Activated gamma-delta T cell treated with anti-CD3 and anti-CD28 coated beads, Interleukin-2, amount 50 U/mL, for 16 hours (primary cell): Measurements from ENCODE around the gene CBFA2T2.
"Not testable (repeated sequence)": the region's sequence is repeated elsewhere in the genome, so short reads cannot be mapped to it uniquely, and the experiment has no call there.

ENCODE experiments used
- DNase-seq: peaks from one replicate; pipeline ENCODE4 v3.0.0-alpha.2; 2020; ENCODE audit warnings: low read depth

The CBFA2T2 gene

DNA sequence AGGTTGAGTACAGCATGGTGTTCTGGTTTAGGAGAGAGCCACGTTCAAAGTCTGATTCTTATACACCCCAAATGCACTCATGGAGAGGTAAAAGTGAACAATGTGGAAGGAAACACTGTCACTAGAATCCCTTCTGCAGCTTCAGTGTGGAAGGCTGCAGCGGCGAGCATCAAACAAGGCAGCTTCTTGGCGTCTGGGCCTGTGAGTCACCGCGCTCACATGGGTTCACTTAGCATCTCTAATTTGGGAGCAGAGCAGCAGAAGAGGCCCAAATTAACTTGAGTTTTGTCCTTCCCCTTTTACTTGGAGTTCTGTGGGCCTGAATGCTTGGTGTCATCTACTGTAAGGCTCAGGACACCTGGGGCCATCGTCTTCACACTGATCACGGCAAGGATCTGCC, 207.2 kb downstream of the CBFA2T2 start:
- no peak for DNase-seq

- not testable (repeated sequence) for DNase-seq
These were observed 209.1 kb downstream of the CBFA2T2 start for GRCh38 chr20:33698966-33699365.
